ENCODE measurements around the gene ACKR3. TPM values are rescaled to one million over a fixed set of nuclear protein-coding genes. Genes with fewer than 3 reads are reported as not detected.

Gene ACKR3
- total RNA-seq, 2 experiments from 2014 or later, result 0.46 to 2.1 TPM

- intact Hi-C loops (cut with micrococcal nuclease; ENCODE audit: unreplicated experiment), result no loop called here
- DNase-seq (ENCODE audit: low spot score), result no peak
- H3K27ac ChIP-seq (ENCODE audit: low read depth, low read length, poor library complexity, severe bottlenecking), result no peak overlapping the region
- H4K20me1 ChIP-seq (ENCODE audit: insufficient read depth, low read length), result no peaks in the 10 kb centered on the region
- no peak overlapping the region for H2AFZ ChIP-seq (ENCODE audit: low read length)
- no peaks in the 10 kb centered on the region for H3K4me1 ChIP-seq (ENCODE audit: insufficient read depth, low read length, poor library complexity, severe bottlenecking)
- no TSS peak for BruUV-seq (replicated peaks)
- TF ChIP-seq EZH2phosphoT487 (IDR thresholded peaks at IDR 0.05; ENCODE audit: borderline replicate concordance, low read depth, low read length) (no peak), CTCF (conservative IDR thresholded peaks at IDR 0.05; ENCODE audit: low read length) (no peak)
- no peaks in the 10 kb centered on the region for H3K79me2 ChIP-seq (ENCODE audit: insufficient read depth, low read depth, low read length)
- CTCF ChIA-PET (ENCODE audit: unreplicated experiment), result no interaction called here
- POLR2A ChIA-PET, result no interaction called here
- H3K4me2 ChIP-seq (ENCODE audit: low read length), result no peak overlapping the region
- H3K9me2 ChIP-seq (ENCODE audit: insufficient read depth, low read length), result no peaks in the 10 kb centered on the region
- no peaks in the 10 kb centered on the region for H3K9me3 ChIP-seq (ENCODE audit: low read length)
- H3K36me3 ChIP-seq (ENCODE audit: insufficient read depth, low read length), result no peaks in the 10 kb centered on the region
- no peak overlapping the region for H3K4me3 ChIP-seq (ENCODE audit: low read depth, low read length, poor library complexity, severe bottlenecking)
Measured at GRCh38 chr2:236616031-236616430, 46.4 kb downstream of the ACKR3 start.

- intact Hi-C loops (cut with micrococcal nuclease; ENCODE audit: unreplicated experiment), result no loop called here
- ChIA-PET CTCF (ENCODE audit: unreplicated experiment) (no interaction called here), POLR2A (no interaction called here)
- no peaks in the 10 kb centered on the region for H3K36me3 ChIP-seq (ENCODE audit: insufficient read depth, low read length)
- H3K9me2 ChIP-seq (ENCODE audit: insufficient read depth, low read length), result no peaks in the 10 kb centered on the region
- no peaks in the 10 kb centered on the region for H3K9me3 ChIP-seq (ENCODE audit: low read length)
- H2AFZ ChIP-seq (ENCODE audit: low read length), result no peak overlapping the region
- H3K4me3 ChIP-seq (ENCODE audit: low read depth, low read length, poor library complexity, severe bottlenecking), result no peak overlapping the region
- TF ChIP-seq CTCF (conservative IDR thresholded peaks at IDR 0.05; ENCODE audit: low read length), result no peak
- no TSS peak for BruUV-seq (replicated peaks)
- H4K20me1 ChIP-seq (ENCODE audit: insufficient read depth, low read length), result no peaks in the 10 kb centered on the region
- H3K4me2 ChIP-seq (ENCODE audit: low read length), result no peak overlapping the region
- no peak overlapping the region for H3K27ac ChIP-seq (ENCODE audit: low read depth, low read length, poor library complexity, severe bottlenecking)
- no peak for DNase-seq (ENCODE audit: low spot score)
- no peaks in the 10 kb centered on the region for H3K79me2 ChIP-seq (ENCODE audit: insufficient read depth, low read depth, low read length)
- no peaks in the 10 kb centered on the region for H3K4me1 ChIP-seq (ENCODE audit: insufficient read depth, low read length, poor library complexity, severe bottlenecking)
Measured at GRCh38 chr2:236616624-236617023, 47.0 kb downstream of the ACKR3 start.

GRCh38 chr2:236617221-236617737 lies 47.7 kb downstream of the ACKR3 start:
- BruUV-seq (replicated peaks), result no TSS peak
- TF ChIP-seq EZH2phosphoT487 (IDR thresholded peaks at IDR 0.05; ENCODE audit: borderline replicate concordance, low read depth, low read length) (no peak), CTCF (conservative IDR thresholded peaks at IDR 0.05; ENCODE audit: low read length) (no peak)
- POLR2A ChIA-PET, result no interaction called here
- H3K4me2 ChIP-seq (ENCODE audit: low read length), result no peak overlapping the region
- H4K20me1 ChIP-seq (ENCODE audit: insufficient read depth, low read length), result no peaks in the 10 kb centered on the region
- CTCF ChIA-PET (ENCODE audit: unreplicated experiment), result no interaction called here
- H3K36me3 ChIP-seq (ENCODE audit: insufficient read depth, low read length), result no peaks in the 10 kb centered on the region
- H3K9me2 ChIP-seq (ENCODE audit: insufficient read depth, low read length), result no peaks in the 10 kb centered on the region
- no peak overlapping the region for H2AFZ ChIP-seq (ENCODE audit: low read length)
- DNase-seq (ENCODE audit: low spot score), result no peak
- no peak overlapping the region for H3K27ac ChIP-seq (ENCODE audit: low read depth, low read length, poor library complexity, severe bottlenecking)
- no peaks in the 10 kb centered on the region for H3K9me3 ChIP-seq (ENCODE audit: low read length)
- no peaks in the 10 kb centered on the region for H3K4me1 ChIP-seq (ENCODE audit: insufficient read depth, low read length, poor library complexity, severe bottlenecking)
- intact Hi-C loops (cut with micrococcal nuclease; ENCODE audit: unreplicated experiment), result no loop called here
- no peaks in the 10 kb centered on the region for H3K79me2 ChIP-seq (ENCODE audit: insufficient read depth, low read depth, low read length)
- H3K4me3 ChIP-seq (ENCODE audit: low read depth, low read length, poor library complexity, severe bottlenecking), result no peak overlapping the region
